ENCODE results near the gene DHX35.

DNA sequence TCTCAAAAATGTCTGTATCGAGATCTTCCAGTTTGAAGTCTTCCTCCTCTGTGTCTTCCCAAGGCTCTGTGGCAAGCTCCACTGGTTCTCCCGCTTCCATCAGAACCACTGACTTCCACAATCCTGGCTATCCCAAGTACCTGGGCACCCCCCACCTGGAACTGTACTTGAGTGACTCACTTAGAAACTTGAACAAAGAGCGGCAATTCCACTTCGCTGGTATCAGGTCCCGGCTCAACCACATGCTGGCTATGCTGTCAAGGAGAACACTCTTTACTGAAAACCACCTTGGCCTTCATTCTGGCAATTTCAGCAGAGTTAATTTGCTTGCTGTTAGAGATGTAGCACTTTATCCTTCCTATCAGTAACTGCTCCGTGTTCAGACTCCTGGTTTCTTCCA, 10.0 kb upstream of the DHX35 start:
- TF ChIP-seq, protein P1, sequence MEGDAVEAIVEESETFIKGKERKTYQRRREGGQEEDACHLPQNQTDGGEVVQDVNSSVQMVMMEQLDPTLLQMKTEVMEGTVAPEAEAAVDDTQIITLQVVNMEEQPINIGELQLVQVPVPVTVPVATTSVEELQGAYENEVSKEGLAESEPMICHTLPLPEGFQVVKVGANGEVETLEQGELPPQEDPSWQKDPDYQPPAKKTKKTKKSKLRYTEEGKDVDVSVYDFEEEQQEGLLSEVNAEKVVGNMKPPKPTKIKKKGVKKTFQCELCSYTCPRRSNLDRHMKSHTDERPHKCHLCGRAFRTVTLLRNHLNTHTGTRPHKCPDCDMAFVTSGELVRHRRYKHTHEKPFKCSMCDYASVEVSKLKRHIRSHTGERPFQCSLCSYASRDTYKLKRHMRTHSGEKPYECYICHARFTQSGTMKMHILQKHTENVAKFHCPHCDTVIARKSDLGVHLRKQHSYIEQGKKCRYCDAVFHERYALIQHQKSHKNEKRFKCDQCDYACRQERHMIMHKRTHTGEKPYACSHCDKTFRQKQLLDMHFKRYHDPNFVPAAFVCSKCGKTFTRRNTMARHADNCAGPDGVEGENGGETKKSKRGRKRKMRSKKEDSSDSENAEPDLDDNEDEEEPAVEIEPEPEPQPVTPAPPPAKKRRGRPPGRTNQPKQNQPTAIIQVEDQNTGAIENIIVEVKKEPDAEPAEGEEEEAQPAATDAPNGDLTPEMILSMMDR (conservative IDR thresholded peaks at IDR 0.05; ENCODE audit: low read depth, low read length) = no peak
- TF ChIP-seq EZH2 (IDR thresholded peaks at IDR 0.05; ENCODE audit: borderline replicate concordance, low read depth, low read length, poor library complexity, severe bottlenecking) = no peak

Data from A673 (cell line).